ENCODE results near the gene RBM17.

GRCh38 chr10:6153845-6154244 lies 65.0 kb downstream of the RBM17 start:
- TF ChIP-seq CTCF (IDR thresholded peaks at IDR 0.05; ENCODE audit: borderline replicate concordance, extremely low read depth, low read length, poor library complexity, severe bottlenecking), result no peak
- TF ChIP-seq EZH2 (IDR thresholded peaks at IDR 0.05; ENCODE audit: borderline replicate concordance, low read depth, low read length, severe bottlenecking), result no peak

Data from DND-41 (cell line).